TTC549 (cell line): ENCODE measurements around the gene WDR6.

Experiments
- FAIRE-seq: peaks from 2 replicates; lab custom pipeline; 2012; peaks lifted over from hg19 to GRCh38; lab: Jason Lieb, UNC

WDR6 gene

GRCh38 chr3:49007068-49007770 lies at the start of gene WDR6:
TSS of gene WDR6 (plus strand) at chr3:49007391. CDS start at chr3:49007432, 41 bp downstream.
- FAIRE-seq = no peak

- no peak for FAIRE-seq
Measured at GRCh38 chr3:48960841-48961413, 46.3 kb upstream of the WDR6 start.

GRCh38 chr3:48962340-48962739 lies 44.9 kb upstream of the WDR6 start:
- FAIRE-seq = no peak

GRCh38 chr3:48962939-48963338 lies 44.3 kb upstream of the WDR6 start:
- no peak for FAIRE-seq

GRCh38 chr3:48963591-48963990 lies 43.6 kb upstream of the WDR6 start:
- FAIRE-seq = no peak

- no peak for FAIRE-seq
Measured at GRCh38 chr3:48966367-48966766, 40.8 kb upstream of the WDR6 start.

- no peak for FAIRE-seq
Measured at GRCh38 chr3:48966876-48967361, 40.3 kb upstream of the WDR6 start.

- FAIRE-seq = no peak
Measured at GRCh38 chr3:48970586-48970985, 36.6 kb upstream of the WDR6 start.

- FAIRE-seq = no peak
Measured at GRCh38 chr3:48974076-48974864, 32.9 kb upstream of the WDR6 start.

GRCh38 chr3:48979451-48979850 lies 27.7 kb upstream of the WDR6 start:
- no peak for FAIRE-seq

- FAIRE-seq = no peak
Measured at GRCh38 chr3:48980295-48980694, 26.9 kb upstream of the WDR6 start.

GRCh38 chr3:48982016-48982415 lies 25.2 kb upstream of the WDR6 start:
- no peak for FAIRE-seq

- no peak for FAIRE-seq
Measured at GRCh38 chr3:48982686-48983085, 24.5 kb upstream of the WDR6 start.

GRCh38 chr3:48983096-48983495 lies 24.1 kb upstream of the WDR6 start:
- no peak for FAIRE-seq

- no peak for FAIRE-seq
Measured at GRCh38 chr3:48984663-48985062, 22.5 kb upstream of the WDR6 start.

GRCh38 chr3:48985831-48986376 lies 21.3 kb upstream of the WDR6 start:
- no peak for FAIRE-seq

GRCh38 chr3:48989126-48989795 lies 17.9 kb upstream of the WDR6 start:
- FAIRE-seq = no peak

GRCh38 chr3:48989796-48990635 lies 17.2 kb upstream of the WDR6 start, which contains the start of gene P4HTM:
TSS of gene P4HTM (plus strand) at chr3:48990241. CDS start at chr3:48990257, 16 bp downstream.
- no peak for FAIRE-seq

GRCh38 chr3:48990636-48991469 lies 16.3 kb upstream of the WDR6 start:
- FAIRE-seq = no peak

- FAIRE-seq = no peak
Measured at GRCh38 chr3:48991851-48992545, 15.2 kb upstream of the WDR6 start.
